GM20000 (cell line): ENCODE data around the gene CLPTM1.

Experiments used
- DNase-seq: peaks from one replicate; pipeline ENCODE4 v3.0.0; 2012; ENCODE audit warnings: low spot score
- TF ChIP-seq, protein P1 (sequence below): IDR thresholded peaks from 2 replicates; pipeline ENCODE4 v1.5.1; 2012; ENCODE audit warnings: mild to moderate bottlenecking, control low read depth; ENCODE audit errors: extremely low read depth, missing control alignments

Gene CLPTM1

DNA sequence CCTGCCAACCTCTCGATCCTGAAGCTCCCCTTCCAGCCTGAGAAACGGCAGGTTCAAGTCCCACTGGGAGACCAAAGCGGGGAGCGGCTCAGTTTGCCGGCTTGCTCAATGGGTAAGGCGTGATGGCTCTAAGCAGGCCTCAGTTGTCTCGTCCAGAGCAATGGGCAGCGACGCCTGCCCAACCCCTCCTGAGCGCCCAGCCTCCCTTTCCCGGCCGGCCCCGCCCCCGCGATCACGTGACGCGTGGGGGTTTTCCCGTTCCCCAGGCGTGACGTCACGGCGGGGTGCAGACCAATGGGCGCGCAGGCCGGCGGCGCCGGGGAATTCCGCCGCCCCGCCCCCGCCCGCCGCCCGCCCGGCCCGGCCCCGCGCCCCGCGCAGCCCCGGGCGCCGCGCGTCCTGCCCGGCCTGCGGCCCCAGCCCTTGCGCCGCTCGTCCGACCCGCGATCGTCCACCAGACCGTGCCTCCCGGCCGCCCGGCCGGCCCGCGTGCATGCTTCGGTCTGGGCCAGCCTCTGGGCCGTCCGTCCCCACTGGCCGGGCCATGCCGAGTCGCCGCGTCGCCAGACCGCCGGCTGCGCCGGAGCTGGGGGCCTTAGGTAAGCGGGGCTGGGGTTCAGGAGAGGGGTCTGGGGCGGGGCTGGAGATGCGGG, 46.0 kb downstream of the CLPTM1 start, which contains the start of gene RELB:
Gene RELB (plus strand): TSS at position 378 of the 653 bp plus-strand sequence. CDS start 116 bp downstream, at position 494.
- peak; percentile 98 for DNase-seq
- TF ChIP-seq, protein P1, sequence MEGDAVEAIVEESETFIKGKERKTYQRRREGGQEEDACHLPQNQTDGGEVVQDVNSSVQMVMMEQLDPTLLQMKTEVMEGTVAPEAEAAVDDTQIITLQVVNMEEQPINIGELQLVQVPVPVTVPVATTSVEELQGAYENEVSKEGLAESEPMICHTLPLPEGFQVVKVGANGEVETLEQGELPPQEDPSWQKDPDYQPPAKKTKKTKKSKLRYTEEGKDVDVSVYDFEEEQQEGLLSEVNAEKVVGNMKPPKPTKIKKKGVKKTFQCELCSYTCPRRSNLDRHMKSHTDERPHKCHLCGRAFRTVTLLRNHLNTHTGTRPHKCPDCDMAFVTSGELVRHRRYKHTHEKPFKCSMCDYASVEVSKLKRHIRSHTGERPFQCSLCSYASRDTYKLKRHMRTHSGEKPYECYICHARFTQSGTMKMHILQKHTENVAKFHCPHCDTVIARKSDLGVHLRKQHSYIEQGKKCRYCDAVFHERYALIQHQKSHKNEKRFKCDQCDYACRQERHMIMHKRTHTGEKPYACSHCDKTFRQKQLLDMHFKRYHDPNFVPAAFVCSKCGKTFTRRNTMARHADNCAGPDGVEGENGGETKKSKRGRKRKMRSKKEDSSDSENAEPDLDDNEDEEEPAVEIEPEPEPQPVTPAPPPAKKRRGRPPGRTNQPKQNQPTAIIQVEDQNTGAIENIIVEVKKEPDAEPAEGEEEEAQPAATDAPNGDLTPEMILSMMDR = no peak

DNA sequence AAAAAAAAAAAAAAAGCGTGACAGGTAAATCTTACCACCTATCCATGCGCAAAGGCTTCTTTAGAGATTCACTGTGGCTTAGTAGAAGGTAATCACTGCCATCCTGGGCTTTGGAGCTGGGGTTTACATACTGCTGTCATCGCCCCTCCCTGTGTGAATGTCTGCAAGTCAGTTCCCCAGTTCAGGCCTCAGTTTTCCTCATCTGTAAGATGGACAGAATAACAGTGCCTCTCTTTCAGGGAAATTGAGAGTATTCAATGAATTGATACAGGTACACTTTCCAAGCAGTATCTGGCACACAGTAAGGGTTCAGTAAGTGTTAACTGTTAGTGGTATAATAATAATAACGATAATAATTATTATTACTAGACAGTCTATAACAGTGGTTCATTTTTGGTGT, 48.3 kb downstream of the CLPTM1 start:
- DNase-seq = no peak

DNA sequence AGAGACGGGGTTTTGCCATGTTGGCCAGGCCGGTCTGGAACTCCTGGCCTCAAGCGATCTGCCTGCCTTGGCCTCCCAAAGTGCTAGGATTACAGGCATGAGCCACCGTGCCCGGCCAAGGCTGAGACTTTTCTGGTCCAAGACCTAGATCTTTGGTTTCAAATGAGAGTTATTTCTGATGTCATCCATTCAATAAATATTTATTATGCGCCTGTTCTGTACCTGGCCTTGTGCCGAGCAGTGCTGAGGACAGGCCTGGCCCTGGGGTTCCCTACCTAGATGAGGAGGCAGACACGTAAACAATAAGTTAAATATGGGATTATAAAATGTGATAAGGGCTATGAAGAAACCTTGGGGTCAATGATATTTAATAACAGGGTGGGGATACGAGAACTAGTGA, 50.6 kb downstream of the CLPTM1 start:
- TF ChIP-seq, protein P1 = no peak
- no peak for DNase-seq

More for the DNA sequence above, 48.3 kb downstream of the CLPTM1 start:
- TF ChIP-seq, protein P1 = no peak

DNA sequence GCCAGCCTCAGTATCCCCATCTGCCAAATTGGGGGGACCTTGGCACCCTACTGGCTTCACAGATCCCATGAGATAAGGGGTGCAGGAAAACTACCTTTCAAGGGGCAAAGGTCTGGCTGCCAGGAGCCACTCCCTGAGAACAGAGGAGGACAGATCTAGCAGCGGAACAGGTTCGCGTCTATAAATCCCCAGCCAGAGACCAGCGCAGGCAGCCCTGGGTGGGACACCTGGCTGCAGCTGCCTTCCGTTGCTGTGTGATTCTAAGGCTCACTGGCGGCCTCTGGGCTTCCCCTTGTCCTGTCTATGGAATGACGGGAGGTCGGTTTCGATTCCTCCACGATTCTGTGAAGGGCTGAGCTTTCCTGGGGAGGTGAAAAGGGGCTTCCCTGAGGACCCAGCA, 53.4 kb downstream of the CLPTM1 start:
- TF ChIP-seq, protein P1 = no peak
- no peak for DNase-seq

DNA sequence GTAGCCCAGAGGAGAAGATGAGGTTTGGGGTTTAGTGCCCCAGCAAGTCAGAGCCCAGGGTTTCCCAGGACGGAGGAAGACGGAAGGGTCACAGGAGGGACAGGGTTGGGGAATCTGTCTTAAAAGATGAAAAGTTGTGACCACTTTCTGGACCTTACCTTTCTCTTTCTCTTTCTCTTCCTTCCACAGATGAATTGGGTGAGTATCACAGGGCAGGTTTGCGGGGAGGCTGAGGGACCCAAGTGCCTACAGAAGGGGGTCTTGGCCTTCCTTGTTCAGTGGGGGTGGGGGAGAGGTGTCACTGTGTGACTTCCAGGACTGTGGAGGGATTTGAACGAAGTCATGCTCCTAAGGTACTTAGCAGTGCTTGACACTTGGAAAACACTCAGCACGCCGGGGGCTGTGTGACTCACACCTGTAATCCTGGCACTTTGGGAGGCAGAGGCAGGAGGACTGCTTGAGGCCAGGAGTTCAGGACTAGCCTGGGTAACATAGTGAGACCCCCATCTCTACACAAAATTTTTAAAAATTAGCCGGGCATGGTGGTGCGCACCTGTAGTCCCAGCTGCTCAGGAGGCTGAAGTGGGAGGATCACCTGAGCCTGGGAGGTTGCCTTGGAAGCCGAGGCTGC, 54.6 kb downstream of the CLPTM1 start:
- TF ChIP-seq, protein P1 = no peak

DNA sequence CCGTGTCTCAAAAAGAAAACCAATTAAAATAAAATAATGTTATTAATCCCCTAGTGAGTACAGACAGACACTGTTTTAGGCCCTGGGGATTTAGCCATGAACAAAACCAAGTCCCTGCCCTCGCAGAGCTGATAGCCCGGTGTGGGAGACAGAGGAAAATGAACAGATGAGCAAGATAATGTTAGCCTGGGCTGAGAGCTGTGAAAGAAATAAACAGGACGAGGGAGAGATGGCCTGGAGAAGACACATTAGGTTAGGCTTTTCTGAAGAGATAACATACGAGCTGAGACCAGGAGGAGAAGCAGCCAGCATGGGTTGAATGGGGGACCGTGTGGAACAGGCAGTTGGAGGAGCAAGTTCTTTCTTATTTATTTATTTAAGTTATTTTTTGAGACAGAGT, 55.1 kb downstream of the CLPTM1 start:
- DNase-seq = no peak
- TF ChIP-seq, protein P1 = no peak

More for the DNA sequence above, 54.6 kb downstream of the CLPTM1 start:
- DNase-seq = no peak

DNA sequence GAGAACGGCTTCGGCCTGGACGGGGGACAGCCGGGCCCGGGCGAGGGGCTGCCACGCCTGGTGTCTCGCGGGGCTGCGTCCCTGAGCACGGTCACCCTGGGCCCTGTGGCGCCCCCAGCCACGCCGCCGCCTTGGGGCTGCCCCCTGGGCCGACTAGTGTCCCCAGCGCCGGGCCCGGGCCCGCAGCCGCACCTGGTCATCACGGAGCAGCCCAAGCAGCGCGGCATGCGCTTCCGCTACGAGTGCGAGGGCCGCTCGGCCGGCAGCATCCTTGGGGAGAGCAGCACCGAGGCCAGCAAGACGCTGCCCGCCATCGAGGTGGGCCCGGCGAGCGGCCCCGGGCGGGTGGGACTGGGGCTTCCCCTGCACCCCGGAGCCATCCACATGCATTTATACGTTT, 56.8 kb downstream of the CLPTM1 start:
- TF ChIP-seq, protein P1 = no peak
- no peak for DNase-seq
